ENCODE results near the gene CHCHD2.

- TF ChIP-seq CTCF (IDR thresholded peaks at IDR 0.05; ENCODE audit: low read depth, low read length, poor library complexity, severe bottlenecking) = no peak
- no peak for TF ChIP-seq EZH2phosphoT487 (IDR thresholded peaks at IDR 0.05; ENCODE audit: borderline replicate concordance, low read length)
Observed at GRCh38 chr7:56124981-56125380, 18.7 kb upstream of the CHCHD2 start.

All from DOHH2 (cell line).